Ishikawa (cell line): Measurements from ENCODE around the gene SBF2.

Experiments used
- TEAD4 ChIP-seq: IDR thresholded peaks from 2 replicates; pipeline ENCODE4 v1.6.1; 2012
- TF ChIP-seq, protein P1 (sequence below): IDR thresholded peaks from 2 replicates; pipeline ENCODE4 v1.6.1; 2012; ENCODE audit warnings: low read depth, mild to moderate bottlenecking

- no peak for TF ChIP-seq TEAD4
- TF ChIP-seq, protein P1, sequence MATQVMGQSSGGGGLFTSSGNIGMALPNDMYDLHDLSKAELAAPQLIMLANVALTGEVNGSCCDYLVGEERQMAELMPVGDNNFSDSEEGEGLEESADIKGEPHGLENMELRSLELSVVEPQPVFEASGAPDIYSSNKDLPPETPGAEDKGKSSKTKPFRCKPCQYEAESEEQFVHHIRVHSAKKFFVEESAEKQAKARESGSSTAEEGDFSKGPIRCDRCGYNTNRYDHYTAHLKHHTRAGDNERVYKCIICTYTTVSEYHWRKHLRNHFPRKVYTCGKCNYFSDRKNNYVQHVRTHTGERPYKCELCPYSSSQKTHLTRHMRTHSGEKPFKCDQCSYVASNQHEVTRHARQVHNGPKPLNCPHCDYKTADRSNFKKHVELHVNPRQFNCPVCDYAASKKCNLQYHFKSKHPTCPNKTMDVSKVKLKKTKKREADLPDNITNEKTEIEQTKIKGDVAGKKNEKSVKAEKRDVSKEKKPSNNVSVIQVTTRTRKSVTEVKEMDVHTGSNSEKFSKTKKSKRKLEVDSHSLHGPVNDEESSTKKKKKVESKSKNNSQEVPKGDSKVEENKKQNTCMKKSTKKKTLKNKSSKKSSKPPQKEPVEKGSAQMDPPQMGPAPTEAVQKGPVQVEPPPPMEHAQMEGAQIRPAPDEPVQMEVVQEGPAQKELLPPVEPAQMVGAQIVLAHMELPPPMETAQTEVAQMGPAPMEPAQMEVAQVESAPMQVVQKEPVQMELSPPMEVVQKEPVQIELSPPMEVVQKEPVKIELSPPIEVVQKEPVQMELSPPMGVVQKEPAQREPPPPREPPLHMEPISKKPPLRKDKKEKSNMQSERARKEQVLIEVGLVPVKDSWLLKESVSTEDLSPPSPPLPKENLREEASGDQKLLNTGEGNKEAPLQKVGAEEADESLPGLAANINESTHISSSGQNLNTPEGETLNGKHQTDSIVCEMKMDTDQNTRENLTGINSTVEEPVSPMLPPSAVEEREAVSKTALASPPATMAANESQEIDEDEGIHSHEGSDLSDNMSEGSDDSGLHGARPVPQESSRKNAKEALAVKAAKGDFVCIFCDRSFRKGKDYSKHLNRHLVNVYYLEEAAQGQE, result no peak
Observed at GRCh38 chr11:9799886-9800285, 494.1 kb downstream of the SBF2 start.
